Measurements from ENCODE around the gene PECR.
A peak's percentile ranks its signal among the peaks of the same experiment; 100 is the strongest.

Gene PECR

GRCh38 chr2:216059233-216059834 is 22.3 kb downstream of the PECR start:
- no peak overlapping the region for H3K4me3 ChIP-seq (ENCODE audit: low read depth, low read length)
- TF ChIP-seq CTCF (IDR thresholded peaks at IDR 0.05; ENCODE audit: borderline replicate concordance, insufficient read depth, low read depth, low read length), result no peak; the same call in 1 of the 2 replicates

GRCh38 chr2:216057688-216058193 is 23.9 kb downstream of the PECR start:
- peak overlapping the region; percentile 17 for H3K4me3 ChIP-seq (ENCODE audit: low read depth, low read length)
- TF ChIP-seq CTCF (IDR thresholded peaks at IDR 0.05; ENCODE audit: borderline replicate concordance, insufficient read depth, low read depth, low read length), result 0 out of 2 replicates have a peak, but pooled peaks have one; percentile 10

- H3K4me3 ChIP-seq (ENCODE audit: low read depth, low read length), result no peak overlapping the region
- TF ChIP-seq CTCF (IDR thresholded peaks at IDR 0.05; ENCODE audit: borderline replicate concordance, insufficient read depth, low read depth, low read length), result no peak
Measured at GRCh38 chr2:216056739-216057138, 24.9 kb downstream of the PECR start.

GRCh38 chr2:216055680-216056079 is 25.9 kb downstream of the PECR start:
- no peak for TF ChIP-seq CTCF (IDR thresholded peaks at IDR 0.05; ENCODE audit: borderline replicate concordance, insufficient read depth, low read depth, low read length)
- H3K4me3 ChIP-seq (ENCODE audit: low read depth, low read length), result no peak overlapping the region

DNA sequence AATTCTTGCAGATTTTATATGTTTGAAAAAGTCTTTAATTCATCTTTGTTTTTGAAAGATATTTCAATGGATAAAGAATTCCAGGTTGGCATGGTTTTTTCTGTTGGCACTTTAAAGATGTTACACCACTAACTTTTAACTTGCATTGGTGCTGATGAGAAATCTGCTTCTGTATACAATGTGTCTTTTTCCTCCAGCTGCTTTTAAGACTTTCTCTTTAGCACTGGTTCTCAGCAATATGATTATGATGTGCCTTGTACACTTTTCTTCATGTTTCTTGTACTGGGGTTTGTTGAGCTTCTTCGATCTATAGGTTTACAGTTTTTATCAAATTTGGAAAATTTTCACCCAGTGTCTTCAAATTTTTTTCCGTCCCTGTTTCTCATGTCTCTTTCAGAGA is 29.2 kb downstream of the PECR start:
- H3K4me3 ChIP-seq (ENCODE audit: low read depth, low read length), result no peak overlapping the region
- no peak for TF ChIP-seq CTCF (IDR thresholded peaks at IDR 0.05; ENCODE audit: borderline replicate concordance, insufficient read depth, low read depth, low read length)

DNA sequence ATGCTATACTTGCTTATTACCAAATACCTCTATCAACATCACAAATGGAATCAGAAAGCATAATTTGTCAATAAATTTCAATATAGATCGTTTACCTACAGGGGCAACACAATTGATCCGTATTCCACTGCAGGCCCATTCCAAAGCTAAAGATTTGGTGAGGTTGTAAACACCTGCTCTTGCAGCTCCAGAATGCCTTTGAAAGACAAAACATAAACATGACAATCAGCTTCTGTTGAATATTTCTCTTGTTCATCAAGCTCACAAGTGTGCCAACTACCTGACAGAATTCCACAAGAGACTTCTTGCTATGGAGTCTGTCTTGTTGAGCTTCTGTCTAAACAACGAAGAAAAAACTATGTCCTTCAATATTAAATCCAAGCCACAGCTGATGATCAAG is 30.3 kb downstream of the PECR start:
- no peak for TF ChIP-seq CTCF (IDR thresholded peaks at IDR 0.05; ENCODE audit: borderline replicate concordance, insufficient read depth, low read depth, low read length)
- H3K4me3 ChIP-seq (ENCODE audit: low read depth, low read length), result no peak overlapping the region

- no peak overlapping the region for H3K4me3 ChIP-seq (ENCODE audit: low read depth, low read length)
- no peak for TF ChIP-seq CTCF (IDR thresholded peaks at IDR 0.05; ENCODE audit: borderline replicate concordance, insufficient read depth, low read depth, low read length)
Measured at GRCh38 chr2:216049452-216049851, 32.2 kb downstream of the PECR start.
